IMR-90 (cell line): ENCODE results near the gene S100A3. TPM values are rescaled to one million over a fixed set of nuclear protein-coding genes. Genes with fewer than 3 reads are reported as not detected.

Experiments
- ATAC-seq: fragments of 200-7000 bp; cut with Tn5 transposase; 2 replicates; pipeline ENCODE4 v1.9.1; 2020; ENCODE audit warnings: low read depth, mild to moderate bottlenecking, moderate library complexity
- BruUV-seq: library from RNA; stranded (reverse); fragments of 400-500 nt; replicated peaks from 2 replicates; lab custom pipeline; 2021; lab: Mats Ljungman, UMichigan
- CTCF ChIA-PET: fragments of 300-600 bp; formaldehyde crosslinking; extraction: SDS; loops from one replicate; lab custom pipeline; 2021; ENCODE audit warnings: antibody characterized with exemption; lab: Yijun Ruan, JAX
- POLR2A ChIA-PET: fragments of 300-600 bp; sonication (Branson Sonifier 250); formaldehyde crosslinking; loops from one replicate; lab custom pipeline; 2022; ENCODE audit warnings: antibody characterized with exemption; ENCODE audit not compliant: unreplicated experiment; lab: Charles Lee
- DNase-seq: peaks from one replicate; pipeline ENCODE4 v3.0.0; 2013
- H2AFZ ChIP-seq: replicated peaks from 2 replicates; pipeline ENCODE3; 2013; ENCODE audit warnings: low read length, mild to moderate bottlenecking; ENCODE audit not compliant: poor library complexity
- H2AK5ac ChIP-seq: 2 replicates; pipeline ENCODE4 v1.6.1; 2013; ENCODE audit warnings: low read depth, low read length, inconsistent platforms
- H2AK9ac ChIP-seq: replicated peaks from 2 replicates; pipeline ENCODE3; 2013; ENCODE audit warnings: mild to moderate bottlenecking, low read depth, low read length, moderate library complexity; ENCODE audit not compliant: poor library complexity
- H2BK120ac ChIP-seq: 2 replicates; pipeline ENCODE4 v1.6.1; 2013; ENCODE audit warnings: low read depth, low read length, inconsistent platforms
- H2BK15ac ChIP-seq: 3 replicates; pipeline ENCODE4 v1.6.1; 2013; ENCODE audit warnings: low read depth, low read length, inconsistent platforms
- H2BK20ac ChIP-seq: 2 replicates; pipeline ENCODE4 v1.6.1; 2013; ENCODE audit warnings: low read depth, mild to moderate bottlenecking, inconsistent platforms, low read length, moderate library complexity
- H2BK5ac ChIP-seq: 2 replicates; pipeline ENCODE4 v1.6.1; 2013; ENCODE audit warnings: mild to moderate bottlenecking, low read depth, low read length, inconsistent platforms; ENCODE audit not compliant: poor library complexity, severe bottlenecking
- H3K14ac ChIP-seq: replicated peaks from 2 replicates; pipeline ENCODE4 v1.6.1; 2013; ENCODE audit warnings: low read depth, low read length, inconsistent platforms
- H3K18ac ChIP-seq: 2 replicates; pipeline ENCODE4 v1.6.1; 2013; ENCODE audit warnings: low read depth, low read length, control low read depth
- H3K23ac ChIP-seq: 2 replicates; pipeline ENCODE4 v1.6.1; 2013; ENCODE audit warnings: low read depth, low read length, inconsistent platforms
- H3K27ac ChIP-seq: 2 replicates; pipeline ENCODE4 v1.5.1; 2013; ENCODE audit warnings: mild to moderate bottlenecking, control low read depth, low read length; ENCODE audit not compliant: insufficient read depth
- H3K27me3 ChIP-seq: 2 replicates; pipeline ENCODE4 v1.6.1; 2013; ENCODE audit warnings: low read length; ENCODE audit not compliant: control insufficient read depth, insufficient read depth
- H3K36me3 ChIP-seq: 2 replicates; pipeline ENCODE4 v1.6.1; 2013; ENCODE audit warnings: low read length, mixed read lengths; ENCODE audit not compliant: control insufficient read depth, insufficient read depth
- H3K4ac ChIP-seq: 2 replicates; pipeline ENCODE4 v1.6.1; 2013; ENCODE audit warnings: low read depth, low read length, inconsistent platforms
- H3K4me1 ChIP-seq: 2 replicates; pipeline ENCODE4 v1.6.1; 2013; ENCODE audit warnings: low read length, mixed read lengths; ENCODE audit not compliant: control insufficient read depth, insufficient read depth
- H3K4me2 ChIP-seq: 2 replicates; pipeline ENCODE4 v1.6.1; 2013; ENCODE audit warnings: low read depth, mild to moderate bottlenecking, control low read depth, low read length, moderate library complexity
- H3K4me3 ChIP-seq: 2 replicates; pipeline ENCODE4 v1.5.1; 2013; ENCODE audit warnings: low read depth, mild to moderate bottlenecking, control low read depth, low read length, moderate library complexity; ENCODE audit not compliant: insufficient read depth
- H3K56ac ChIP-seq: 2 replicates; pipeline ENCODE4 v1.6.1; 2013; ENCODE audit warnings: low read length, inconsistent platforms; ENCODE audit not compliant: insufficient read depth; ENCODE audit errors: extremely low read depth
- H3K79me1 ChIP-seq, 2 experiments: 2 replicates each; pipeline ENCODE4 v1.6.1; 2013; ENCODE audit warnings: low read length in 2 of 2, inconsistent platforms in 1 of 2, low read depth in 1 of 2
- H3K9ac ChIP-seq: 2 replicates; pipeline ENCODE4 v1.6.1; 2013; ENCODE audit warnings: low read depth, low read length, control low read depth
- H3K9me1 ChIP-seq: 2 replicates; pipeline ENCODE4 v1.6.1; 2013; ENCODE audit warnings: low read length, inconsistent platforms; ENCODE audit not compliant: insufficient read depth
- H3K9me3 ChIP-seq: 2 replicates; pipeline ENCODE4 v1.6.1; 2013; ENCODE audit warnings: low read length; ENCODE audit not compliant: control insufficient read depth, insufficient read depth
- H4K20me1 ChIP-seq: 2 replicates; pipeline ENCODE4 v1.6.1; 2013; ENCODE audit warnings: low read length, inconsistent platforms; ENCODE audit not compliant: insufficient read depth
- H4K5ac ChIP-seq: 2 replicates; pipeline ENCODE4 v1.6.1; 2013; ENCODE audit warnings: mild to moderate bottlenecking, low read depth, low read length, control low read depth
- H4K8ac ChIP-seq, 2 experiments: 2 replicates each; pipeline ENCODE4 v1.6.1; 2013; ENCODE audit warnings: low read depth in 2 of 2, low read length in 2 of 2, control low read depth in 1 of 2, inconsistent platforms in 1 of 2
- H4K91ac ChIP-seq: 2 replicates; pipeline ENCODE4 v1.6.1; 2013; ENCODE audit warnings: low read depth, low read length, inconsistent platforms; ENCODE audit not compliant: insufficient read depth
- BHLHE40 ChIP-seq: fragments of 150-350 bp; IDR thresholded peaks from 2 replicates; pipeline ENCODE4 v1.6.1; 2016; ENCODE audit warnings: mild to moderate bottlenecking, low read depth, low read length
- CEBPB ChIP-seq: IDR thresholded peaks from 2 replicates; pipeline ENCODE4 v1.6.1; 2012; ENCODE audit warnings: low read depth, low read length, improper control_type of control experiment
- CTCF ChIP-seq: conservative IDR thresholded peaks from 2 replicates; pipeline ENCODE4 v1.5.1; 2012; ENCODE audit warnings: mild to moderate bottlenecking, low read depth, low read length, improper control_type of control experiment
- ELK1 ChIP-seq: fragments of 150-350 bp; IDR thresholded peaks from 2 replicates; pipeline ENCODE4 v1.6.1; 2016; ENCODE audit warnings: low read depth, mild to moderate bottlenecking, low read length, moderate library complexity, borderline replicate concordance
- FOS ChIP-seq: fragments of 150-350 bp; IDR thresholded peaks from 2 replicates; pipeline ENCODE4 v1.6.1; 2016; ENCODE audit warnings: low read depth, low read length
- MAFK ChIP-seq: IDR thresholded peaks from 2 replicates; pipeline ENCODE4 v1.6.1; 2012; ENCODE audit warnings: low read depth, low read length, improper control_type of control experiment
- MAZ ChIP-seq: IDR thresholded peaks from 2 replicates; pipeline ENCODE4 v1.6.1; 2012; ENCODE audit warnings: low read depth, mild to moderate bottlenecking, low read length, improper control_type of control experiment, moderate library complexity, borderline replicate concordance
- POLR2A ChIP-seq: IDR thresholded peaks from 2 replicates; pipeline ENCODE4 v1.6.1; 2012; ENCODE audit warnings: mild to moderate bottlenecking, low read depth, low read length
- RAD21 ChIP-seq: IDR thresholded peaks from 2 replicates; pipeline ENCODE4 v1.6.1; 2012; ENCODE audit warnings: low read length, improper control_type of control experiment
- RFX5 ChIP-seq: IDR thresholded peaks from 2 replicates; pipeline ENCODE4 v1.8.0; 2012; ENCODE audit warnings: low read depth, mild to moderate bottlenecking, low read length, moderate library complexity
- WGBS, 2 experiments: methylation state at CpG; one replicate each; pipeline versions ENCODE4 v1.1.5 to v1.1.7; 2013; ENCODE audit warnings: missing lambda C conversion rate in 2 of 2; ENCODE audit not compliant: insufficient read length in 1 of 2; ENCODE audit errors: extremely low coverage in 2 of 2; 5-methylcytosine and 5-hydroxymethylcytosine counted together
- dilution Hi-C: fragments of 300-500 bp; cut with HindIII; formaldehyde crosslinking; loops from one replicate; pipeline ENCODE4 v1.14.3; 2018; ENCODE audit warnings: low sequenced_read_pairs; ENCODE audit not compliant: unreplicated experiment
- in situ Hi-C: fragments of 300-500 bp; cut with MboI; formaldehyde crosslinking; loops from 3 replicates; pipeline ENCODE4 v1.14.3; 2019; ENCODE audit warnings: low sequenced_read_pairs, inconsistent platforms, mixed read lengths
- intact Hi-C: fragments of 100-400 bp; cut with micrococcal nuclease; formaldehyde crosslinking; loops from 2 replicates; pipeline ENCODE4 v1.10.0; 2022
- polyA plus RNA-seq, 3 experiments: library from polyadenylated mRNA; depleted of rRNA; stranded (reverse); fragments of >200 nt; gene quantifications; 2 replicates each; pipeline ENCODE4 v1.2.3, GENCODE V29; 2012; ENCODE audit warnings: low replicate concordance in 1 of 3
- total RNA-seq: library from RNA; depleted of rRNA; stranded (reverse); fragments of >200 nt; gene quantifications from 2 replicates; pipeline ENCODE4 v1.2.3, GENCODE V29; 2012

Gene S100A3
- total and polyA plus RNA-seq, 2 of the 4 experiments (the other 2 are of a cell fraction): 2.9 to 4.5 TPM

- BruUV-seq: no TSS peak
Observed at GRCh38 chr1:153560771-153561465, 11.9 kb upstream of the S100A3 start.

More at GRCh38 chr1:153560771-153561465, 11.9 kb upstream of the S100A3 start:
- H3K4me1 ChIP-seq: peaks cover 8% of the 10 kb centered on the region
- no peak overlapping the region for H2BK15ac ChIP-seq
- no CpG with 5 or more reads among the region's 10 CpGs for WGBS, 2 experiments
- no peak overlapping the region for H3K9ac ChIP-seq
- H2AK9ac ChIP-seq: no peak overlapping the region
- dilution Hi-C loops (no loop called here), in situ Hi-C loops (loop anchor here (10.0 kb wide), 1 partner anchor 46 kb away; no protein-coding TSS in a partner anchor), intact Hi-C loops (no loop called here)
- no peak overlapping the region for H4K5ac ChIP-seq
- no peak overlapping the region for H3K4ac ChIP-seq
- ChIA-PET CTCF (interaction anchor here (1.0 kb wide), 1 partner anchor 28 kb away, joined by 3 read pairs; no protein-coding TSS in a partner anchor), POLR2A (no interaction called here)
- H2AK5ac ChIP-seq: no peak overlapping the region
- no peak overlapping the region for H3K18ac ChIP-seq
- no peak overlapping the region for H3K56ac ChIP-seq
- peaks cover 11% of the 10 kb centered on the region; the same call in 1 of the 2 replicates for H3K9me1 ChIP-seq
- H3K14ac ChIP-seq: no peak overlapping the region
- no peaks in the 10 kb centered on the region for H3K9me3 ChIP-seq
- no peak for ATAC-seq
- no peak for TF ChIP-seq ELK1
- no peak for TF ChIP-seq MAFK
- TF ChIP-seq CTCF: no peak
- TF ChIP-seq RAD21: no peak
- no peak for TF ChIP-seq BHLHE40
- TF ChIP-seq CEBPB: no peak
- no peak for TF ChIP-seq FOS
- no peak for TF ChIP-seq POLR2A
- no peak for TF ChIP-seq MAZ
- no peak for TF ChIP-seq RFX5
- no peak overlapping the region for H3K4me2 ChIP-seq
- H3K23ac ChIP-seq: no peak overlapping the region
- H3K27me3 ChIP-seq: no peaks in the 10 kb centered on the region
- H4K91ac ChIP-seq: no peak overlapping the region
- H3K36me3 ChIP-seq: no peaks in the 10 kb centered on the region
- peaks cover 4 to 23% of the 10 kb centered on the region in 2 experiments; a peak in 3 of 4 replicates for H3K79me1 ChIP-seq
- H3K4me3 ChIP-seq: no peak overlapping the region
- H2AFZ ChIP-seq: no peak overlapping the region
- H2BK120ac ChIP-seq: no peak overlapping the region
- H3K27ac ChIP-seq: no peak overlapping the region
- no peaks in the 10 kb centered on the region for H4K20me1 ChIP-seq
- DNase-seq: no peak
- no peak overlapping the region for H2BK5ac ChIP-seq
- H2BK20ac ChIP-seq: no peak overlapping the region
- H4K8ac ChIP-seq: no peak overlapping the region
